Stomach smooth muscle (tissue), 2 donors: ENCODE results near the gene ITGAD.
"Not testable (repeated sequence)": the region's sequence is repeated elsewhere in the genome, so short reads cannot be mapped to it uniquely, and the experiment has no call there.

Experiments
- H3K27ac ChIP-seq: one replicate; pipeline ENCODE4 v1.7.0; 2013; ENCODE audit warnings: mild to moderate bottlenecking, low read length, inconsistent platforms
- H3K27me3 ChIP-seq, 2 donors: one replicate each; pipeline ENCODE4 v1.7.0; 2013; ENCODE audit warnings: low read length in 2 of 2; ENCODE audit not compliant: insufficient read depth in 2 of 2, control insufficient read depth in 1 of 2
- H3K36me3 ChIP-seq, 2 donors: one replicate each; pipeline ENCODE4 v1.7.0; 2013; ENCODE audit warnings: low read length in 2 of 2; ENCODE audit not compliant: control insufficient read depth in 2 of 2, insufficient read depth in 2 of 2
- H3K4me1 ChIP-seq: one replicate; pipeline ENCODE4 v1.7.0; 2013; ENCODE audit warnings: low read length; ENCODE audit not compliant: control insufficient read depth, insufficient read depth
- H3K4me3 ChIP-seq, 2 donors: one replicate each; pipeline ENCODE4 v1.7.0; 2013; ENCODE audit warnings: low read length in 2 of 2
- H3K9ac ChIP-seq, 2 donors: one replicate each; pipeline ENCODE4 v1.7.0; 2013; ENCODE audit warnings: low read length in 2 of 2, mild to moderate bottlenecking in 1 of 2
- H3K9me3 ChIP-seq, 2 donors: one replicate each; pipeline ENCODE4 v1.7.0; 2013; ENCODE audit warnings: low read length in 2 of 2; ENCODE audit not compliant: control insufficient read depth in 2 of 2
- donor health status: healthy.
- donor health status: Pancreatic carcinoma.

Gene ITGAD

DNA sequence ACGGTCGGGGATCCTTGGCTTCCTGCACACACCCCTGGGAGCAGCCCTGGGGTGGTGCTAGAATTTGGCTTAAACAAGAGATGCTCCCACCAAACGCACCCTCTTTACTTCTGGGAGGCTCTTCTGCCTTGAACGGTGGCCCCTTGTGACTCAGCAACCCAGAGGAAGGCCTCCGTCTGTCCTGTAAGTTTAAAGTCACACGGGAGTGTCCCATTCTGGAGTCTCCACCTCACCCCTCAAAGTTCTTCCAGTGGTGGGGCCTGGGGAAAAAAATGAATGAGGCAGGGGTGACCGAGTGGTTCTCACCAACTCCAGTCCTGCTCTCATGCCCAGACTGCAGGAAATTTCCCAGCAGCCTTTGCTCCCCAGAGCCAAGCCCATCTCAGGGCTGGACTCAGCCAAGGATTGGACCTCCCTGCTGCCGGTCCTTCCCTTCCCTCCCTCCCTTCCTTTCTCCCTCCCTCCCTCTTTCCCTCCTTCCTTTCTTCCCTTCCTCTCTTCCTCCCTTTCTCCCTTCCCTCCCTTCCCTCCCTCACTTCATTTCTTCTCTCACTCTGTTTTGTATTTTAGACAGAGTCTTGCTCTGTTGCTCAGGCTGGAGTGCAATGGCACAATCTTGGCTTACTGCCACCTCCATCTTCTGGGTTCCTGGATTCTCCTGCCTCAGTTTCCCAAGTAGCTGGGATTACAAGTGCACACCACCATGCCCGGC is 11.4 kb downstream of the ITGAD start:
- Histone ChIP-seq H3K4me1 (no peaks in the 10 kb centered on the region), H3K36me3 (no peaks in the 10 kb centered on the region), H3K9me3 (peaks cover 0 to 8% of the 10 kb centered on the region in 2 donors), H3K4me3 (no peak overlapping the region), H3K27ac (no peak overlapping the region), H3K27me3 (peaks cover 0 to 5% of the 10 kb centered on the region in 2 donors), H3K9ac (no peak overlapping the region)

DNA sequence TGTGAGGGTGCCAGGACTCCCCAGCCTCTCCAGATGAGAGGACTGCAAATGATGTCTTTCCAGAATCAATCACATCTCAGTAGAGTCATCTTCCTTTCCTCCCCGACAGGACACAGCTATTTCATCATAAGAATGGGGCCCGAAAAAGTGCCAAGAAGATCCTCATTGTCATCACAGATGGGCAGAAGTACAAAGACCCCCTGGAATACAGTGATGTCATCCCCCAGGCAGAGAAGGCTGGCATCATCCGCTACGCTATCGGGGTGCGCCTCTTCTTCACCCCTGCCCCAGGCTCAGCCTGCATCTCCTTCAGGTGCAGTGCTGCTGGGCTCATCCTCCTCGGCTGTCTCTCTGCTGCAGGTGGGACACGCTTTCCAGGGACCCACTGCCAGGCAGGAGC is 14.3 kb downstream of the ITGAD start:
- Histone ChIP-seq H3K27ac (no peak overlapping the region), H3K27me3 (peaks cover 0 to 5% of the 10 kb centered on the region in 2 donors), H3K4me1 (peaks cover 2% of the 10 kb centered on the region), H3K4me3 (no peak overlapping the region), H3K36me3 (no peaks in the 10 kb centered on the region), H3K9me3 (no peaks in the 10 kb centered on the region), H3K9ac (no peak overlapping the region)

DNA sequence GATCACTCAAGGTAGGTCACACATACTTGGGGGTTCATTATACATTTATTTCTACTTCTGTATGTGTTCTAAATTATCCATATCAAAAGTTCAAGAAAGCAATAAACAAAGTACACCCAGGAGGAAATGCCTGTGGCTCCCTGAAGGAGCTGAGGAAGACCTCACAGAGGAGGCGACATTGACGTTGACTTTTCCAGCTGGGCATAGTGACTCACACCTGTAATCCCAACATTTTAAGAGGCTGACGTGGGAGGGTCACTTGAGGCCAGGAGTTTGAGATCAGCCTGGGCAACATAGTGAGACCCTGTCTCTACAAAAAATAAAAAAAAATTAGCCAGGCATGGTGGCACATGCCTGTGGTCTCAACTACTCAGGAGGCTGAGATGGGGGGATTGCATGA is 16.3 kb downstream of the ITGAD start:
- Histone ChIP-seq H3K27me3 (peaks cover 0 to 6% of the 10 kb centered on the region in 2 donors), H3K4me3 (no peak overlapping the region), H3K36me3 (no peaks in the 10 kb centered on the region), H3K4me1 (peaks cover 2% of the 10 kb centered on the region), H3K9ac (no peak overlapping the region), H3K9me3 (no peaks in the 10 kb centered on the region), H3K27ac (no peak overlapping the region)

DNA sequence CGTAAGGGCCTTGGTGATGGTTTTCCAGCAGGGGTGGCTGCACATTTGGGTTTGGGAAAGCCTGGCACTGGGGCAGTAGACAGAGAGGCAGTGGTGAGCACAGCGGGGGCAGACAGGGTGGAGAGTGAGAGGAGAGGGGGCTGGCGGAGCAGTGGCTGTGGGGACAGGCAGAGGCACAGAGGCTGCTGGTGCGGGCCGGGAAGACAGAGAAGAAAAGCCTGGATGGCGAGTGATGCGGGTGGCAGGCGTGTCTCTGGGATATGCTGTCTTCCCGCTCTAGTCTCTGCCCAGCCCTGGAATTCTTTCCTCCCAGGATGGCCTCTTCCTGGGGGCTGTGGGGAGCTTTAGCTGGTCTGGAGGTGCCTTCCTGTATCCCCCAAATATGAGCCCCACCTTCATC is 16.9 kb downstream of the ITGAD start:
- H3K27ac ChIP-seq = no peak overlapping the region
- peaks cover 0 to 6% of the 10 kb centered on the region in 2 donors for H3K27me3 ChIP-seq

DNA sequence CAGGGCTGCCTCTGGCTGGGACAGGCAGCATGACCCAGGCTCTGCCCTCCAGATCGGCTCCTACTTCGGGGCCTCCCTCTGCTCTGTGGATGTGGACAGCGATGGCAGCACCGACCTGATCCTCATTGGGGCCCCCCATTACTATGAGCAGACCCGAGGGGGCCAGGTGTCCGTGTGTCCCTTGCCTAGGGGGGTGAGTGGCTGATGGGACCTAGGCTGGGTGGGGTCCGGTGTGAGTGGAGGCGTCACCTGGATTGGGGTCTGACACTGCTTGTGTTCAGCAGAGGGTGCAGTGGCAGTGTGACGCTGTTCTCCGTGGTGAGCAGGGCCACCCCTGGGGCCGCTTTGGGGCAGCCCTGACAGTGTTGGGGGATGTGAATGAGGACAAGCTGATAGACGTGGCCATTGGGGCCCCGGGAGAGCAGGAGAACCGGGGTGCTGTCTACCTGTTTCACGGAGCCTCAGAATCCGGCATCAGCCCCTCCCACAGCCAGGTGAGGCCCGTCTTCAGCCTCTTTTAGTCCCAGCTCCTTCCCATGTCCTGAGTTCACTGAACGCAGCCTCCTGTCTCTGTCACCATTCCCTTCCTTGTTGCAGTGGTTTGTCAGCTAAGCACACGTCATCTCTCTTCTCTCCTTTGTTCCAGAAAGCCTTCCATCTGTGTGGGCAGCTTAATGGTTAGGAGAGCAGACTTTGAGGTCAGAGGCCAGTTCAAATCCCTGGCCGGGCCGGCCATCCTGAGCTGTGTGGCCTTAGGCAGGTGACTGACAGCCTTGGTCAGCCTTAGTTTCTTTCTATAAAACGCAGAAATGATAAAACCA is 18.1 kb downstream of the ITGAD start:
- peaks cover 0 to 8% of the 10 kb centered on the region in 2 donors for H3K27me3 ChIP-seq
- H3K9me3 ChIP-seq = no peaks in the 10 kb centered on the region
- no peak overlapping the region for H3K9ac ChIP-seq
- H3K4me3 ChIP-seq = no peak overlapping the region
- no peaks in the 10 kb centered on the region for H3K36me3 ChIP-seq
- H3K4me1 ChIP-seq = peaks cover 2% of the 10 kb centered on the region
- H3K27ac ChIP-seq = no peak overlapping the region

More for the DNA sequence above, 16.9 kb downstream of the ITGAD start:
- Histone ChIP-seq H3K9me3 (no peaks in the 10 kb centered on the region), H3K36me3 (no peaks in the 10 kb centered on the region), H3K9ac (no peak overlapping the region), H3K4me3 (no peak overlapping the region), H3K4me1 (peaks cover 2% of the 10 kb centered on the region)

DNA sequence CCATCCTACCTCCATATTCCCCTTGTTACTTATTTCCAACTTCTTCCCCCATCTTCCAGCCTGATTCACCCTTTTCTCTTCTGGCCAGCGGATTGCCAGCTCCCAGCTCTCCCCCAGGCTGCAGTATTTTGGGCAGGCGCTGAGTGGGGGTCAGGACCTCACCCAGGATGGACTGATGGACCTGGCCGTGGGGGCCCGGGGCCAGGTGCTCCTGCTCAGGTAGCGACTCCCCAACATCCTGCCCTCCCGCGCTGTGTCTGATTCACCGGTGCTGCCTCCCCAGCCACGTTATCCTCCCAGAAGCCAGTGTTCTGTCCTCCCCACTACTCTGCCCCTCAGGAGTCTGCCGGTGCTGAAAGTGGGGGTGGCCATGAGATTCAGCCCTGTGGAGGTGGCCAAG is 19.6 kb downstream of the ITGAD start:
- Histone ChIP-seq H3K4me3 (no peak overlapping the region), H3K4me1 (peaks cover 2% of the 10 kb centered on the region), H3K9ac (no peak overlapping the region), H3K9me3 (no peaks in the 10 kb centered on the region), H3K27ac (no peak overlapping the region), H3K27me3 (peaks cover 0 to 8% of the 10 kb centered on the region in 2 donors), H3K36me3 (no peaks in the 10 kb centered on the region)

DNA sequence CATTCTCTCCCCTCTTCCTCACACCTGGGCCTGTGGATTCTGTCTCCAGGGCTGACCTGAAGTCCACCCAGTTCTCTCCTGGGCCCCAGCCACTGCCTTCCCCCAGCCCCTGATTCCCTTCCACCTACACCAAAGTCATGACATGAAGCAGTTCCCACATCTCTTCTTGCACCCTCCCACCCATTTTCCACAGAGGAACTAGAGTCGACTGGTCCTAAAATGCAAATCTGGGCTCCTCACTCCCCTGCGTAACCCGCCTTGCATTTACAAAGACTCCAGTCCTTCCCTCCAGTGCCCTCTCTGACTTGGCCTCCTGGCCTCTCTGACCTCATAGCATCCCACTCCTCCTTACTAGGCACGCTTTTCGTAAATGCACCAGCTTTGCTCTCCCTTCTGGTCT is 20.2 kb downstream of the ITGAD start:
- no peak overlapping the region for H3K9ac ChIP-seq
- peaks cover 0 to 4% of the 10 kb centered on the region in 2 donors for H3K9me3 ChIP-seq
- H3K4me1 ChIP-seq = peaks cover 2% of the 10 kb centered on the region
- peaks cover 4 to 13% of the 10 kb centered on the region in 2 donors for H3K27me3 ChIP-seq
- no peaks in the 10 kb centered on the region for H3K36me3 ChIP-seq
- no peak overlapping the region for H3K4me3 ChIP-seq
- no peak overlapping the region for H3K27ac ChIP-seq

DNA sequence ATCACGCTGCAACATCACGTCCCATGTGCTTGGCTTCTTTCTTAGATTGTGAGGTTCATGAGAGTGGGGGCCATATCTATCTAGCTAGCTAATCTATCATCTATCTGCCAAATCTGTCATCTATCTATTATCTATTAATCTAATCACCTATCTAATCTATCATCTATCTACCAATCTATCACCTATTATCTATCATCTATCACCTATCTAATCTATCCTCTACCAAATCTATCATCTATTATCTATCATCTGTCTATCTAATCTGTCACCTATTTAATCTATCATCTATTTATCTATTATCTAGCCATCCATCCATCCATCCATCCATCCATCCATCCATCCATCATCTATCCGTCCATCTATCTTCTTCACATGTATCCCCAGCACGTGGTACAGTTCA is 20.8 kb downstream of the ITGAD start:
- H3K27ac ChIP-seq = no peak overlapping the region
- H3K27me3 ChIP-seq = peaks cover 6 to 13% of the 10 kb centered on the region in 2 donors
- H3K4me3 ChIP-seq = no peak overlapping the region
- H3K9me3 ChIP-seq = peaks cover 0 to 4% of the 10 kb centered on the region in 2 donors
- no peaks in the 10 kb centered on the region for H3K36me3 ChIP-seq
- H3K4me1 ChIP-seq = peaks cover 2% of the 10 kb centered on the region
- no peak overlapping the region for H3K9ac ChIP-seq

DNA sequence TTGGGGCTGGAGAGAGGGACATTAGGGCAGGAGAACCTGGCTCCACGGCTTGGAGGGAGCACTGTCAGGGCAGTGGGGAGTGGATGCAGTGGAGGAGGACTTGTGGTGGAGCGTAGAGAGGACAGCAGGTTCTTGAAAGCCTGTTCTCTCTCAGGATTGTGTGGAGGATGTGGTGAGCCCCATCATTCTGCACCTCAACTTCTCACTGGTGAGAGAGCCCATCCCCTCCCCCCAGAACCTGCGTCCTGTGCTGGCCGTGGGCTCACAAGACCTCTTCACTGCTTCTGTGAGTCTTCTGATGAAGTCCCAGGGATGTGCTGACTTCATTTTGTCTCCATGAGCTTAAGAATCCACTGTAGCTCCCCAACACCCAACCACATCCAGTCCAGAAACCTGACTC is 21.6 kb downstream of the ITGAD start:
- peaks cover 0 to 4% of the 10 kb centered on the region in 2 donors for H3K9me3 ChIP-seq
- peaks cover 6 to 11% of the 10 kb centered on the region in 2 donors for H3K27me3 ChIP-seq
- H3K27ac ChIP-seq = no peak overlapping the region
- peaks cover 2% of the 10 kb centered on the region for H3K4me1 ChIP-seq
- H3K4me3 ChIP-seq = no peak overlapping the region
- no peaks in the 10 kb centered on the region for H3K36me3 ChIP-seq
- no peak overlapping the region for H3K9ac ChIP-seq

DNA sequence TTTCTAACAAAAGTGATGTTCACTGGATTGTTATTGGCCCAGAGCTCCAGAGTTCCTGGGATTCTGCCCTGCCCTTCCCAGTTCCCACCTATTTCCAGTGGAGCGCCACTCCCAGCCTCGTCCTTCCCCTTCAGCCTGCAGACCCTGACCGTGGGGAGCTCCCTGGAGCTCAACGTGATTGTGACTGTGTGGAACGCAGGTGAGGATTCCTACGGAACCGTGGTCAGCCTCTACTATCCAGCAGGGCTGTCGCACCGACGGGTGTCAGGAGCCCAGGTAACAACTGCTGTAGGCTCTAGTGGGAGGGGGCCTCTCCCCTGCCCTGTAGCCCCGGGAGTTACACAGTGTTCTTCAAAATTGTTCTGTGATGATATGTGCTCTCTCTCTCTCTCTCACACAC is 23.2 kb downstream of the ITGAD start:
- Histone ChIP-seq H3K9ac (no peak overlapping the region), H3K9me3 (peaks cover 0 to 4% of the 10 kb centered on the region in 2 donors), H3K27me3 (peaks cover 6 to 11% of the 10 kb centered on the region in 2 donors), H3K4me1 (peaks cover 2% of the 10 kb centered on the region), H3K27ac (no peak overlapping the region), H3K36me3 (no peaks in the 10 kb centered on the region), H3K4me3 (no peak overlapping the region)

DNA sequence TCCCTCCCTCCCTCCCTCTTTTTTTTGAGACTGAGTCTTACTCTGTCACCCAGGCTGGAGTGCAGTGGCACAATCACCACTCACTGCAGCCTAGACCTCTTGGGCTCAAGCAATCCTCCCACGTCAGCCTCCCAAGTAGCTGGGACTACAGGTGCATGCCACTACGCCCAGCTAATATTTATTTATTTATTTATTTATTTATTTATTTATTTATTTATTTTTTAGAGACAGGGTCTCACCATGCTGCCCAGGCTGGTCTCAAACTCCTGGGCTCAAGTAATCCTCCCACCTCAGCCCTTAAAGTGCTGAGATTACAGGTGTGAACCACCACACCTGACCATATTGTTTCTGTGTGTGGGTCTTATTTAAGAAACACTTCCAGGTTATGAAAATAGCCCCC is 23.9 kb downstream of the ITGAD start:
- not testable (repeated sequence) for H3K9me3 ChIP-seq, H3K4me1 ChIP-seq, H3K9ac ChIP-seq, H3K27ac ChIP-seq, H3K4me3 ChIP-seq, H3K36me3 ChIP-seq
- H3K27me3 ChIP-seq = peaks cover 6 to 14% of the 10 kb centered on the region in 2 donors
